Upper lobe of right lung (tissue), 1 donor: ENCODE results near the gene DCP1B. TPM values are rescaled to one million over a fixed set of nuclear protein-coding genes. Genes with fewer than 3 reads are reported as not detected.

Experiments
- ATAC-seq: fragments of 200-7000 bp; cut with Tn5 transposase; one replicate; pipeline ENCODE4 v1.9.1; 2020; ENCODE audit warnings: mild to moderate bottlenecking, moderate library complexity
- DNase-seq: peaks from one replicate; pipeline ENCODE4 v3.0.0-alpha.2; 2020
- H3K27ac ChIP-seq: fragments of 200-600 bp; one replicate; pipeline ENCODE4 v1.8.0; 2022
- H3K27me3 ChIP-seq: fragments of 200-600 bp; one replicate; pipeline ENCODE4 v1.8.0; 2022; ENCODE audit warnings: mild to moderate bottlenecking
- H3K36me3 ChIP-seq: fragments of 200-600 bp; one replicate; pipeline ENCODE4 v1.8.0; 2022
- H3K4me1 ChIP-seq: fragments of 200-600 bp; one replicate; pipeline ENCODE4 v1.8.0; 2022
- H3K4me3 ChIP-seq: fragments of 200-600 bp; one replicate; pipeline ENCODE4 v1.8.0; 2022; ENCODE audit warnings: mild to moderate bottlenecking
- H3K9me3 ChIP-seq: fragments of 200-600 bp; one replicate; pipeline ENCODE4 v1.8.0; 2022
- CTCF ChIP-seq: fragments of 200-600 bp; IDR thresholded peaks from one replicate; pipeline ENCODE4 v1.8.0; 2022; ENCODE audit warnings: antibody characterized with exemption
- intact Hi-C: fragments of 100-400 bp; cut with DNase I; formaldehyde crosslinking; loops from one replicate; pipeline ENCODE4 v1.11.0; 2022
- total RNA-seq: library from RNA; stranded (reverse); fragmentation: NEBNext Ultra II Directional; extraction: Animal tissue kit (Norgen Biotek cat#: 25700); gene quantifications from one replicate; pipeline ENCODE4 v1.2.1, GENCODE V29; 2021
- donor health status: DM: no; HTN: yes; CAD: no; lungs with severe emphysema.

The DCP1B gene
- total RNA-seq, 1 donor from 2014 or later = 12.8 TPM

GRCh38 chr12:2027351-2027750 is 23.1 kb upstream of the DCP1B start:
- no peak overlapping the region for H3K27ac ChIP-seq
- no peak for DNase-seq
- intact Hi-C loops = no loop called here
- no peak overlapping the region for H3K4me3 ChIP-seq
- TF ChIP-seq CTCF = no peak
- H3K36me3 ChIP-seq = no peaks in the 10 kb centered on the region
- H3K9me3 ChIP-seq = no peaks in the 10 kb centered on the region
- H3K27me3 ChIP-seq = no peaks in the 10 kb centered on the region
- no peak for ATAC-seq
- no peaks in the 10 kb centered on the region for H3K4me1 ChIP-seq

- Histone ChIP-seq H3K9me3 (no peaks in the 10 kb centered on the region), H3K4me3 (no peak overlapping the region), H3K36me3 (no peaks in the 10 kb centered on the region), H3K4me1 (peaks cover 2% of the 10 kb centered on the region), H3K27ac (no peak overlapping the region), H3K27me3 (no peaks in the 10 kb centered on the region)
- TF ChIP-seq CTCF = no peak
- ATAC-seq = no peak
- intact Hi-C loops = no loop called here
- no peak for DNase-seq
These were observed 19.1 kb upstream of the DCP1B start for GRCh38 chr12:2023365-2023764.

DNA sequence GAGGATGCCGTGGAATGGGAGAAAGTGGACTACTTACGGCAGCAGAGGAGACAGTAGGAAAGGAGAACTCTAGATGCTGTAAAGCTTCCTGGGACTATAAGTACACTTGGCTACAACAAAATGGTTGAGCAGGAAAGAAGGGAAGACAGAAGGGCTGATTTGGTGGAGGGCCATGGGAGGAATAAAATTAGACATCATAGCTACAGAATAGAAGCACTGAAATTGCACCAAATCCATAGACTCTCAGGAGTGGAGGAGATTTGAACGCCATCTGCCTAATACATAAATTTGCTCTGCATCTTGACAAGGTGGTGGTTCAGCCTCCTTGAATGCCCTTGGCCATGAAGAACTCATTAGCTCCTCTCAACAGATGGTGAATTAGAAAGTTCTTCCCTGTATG is 16.3 kb upstream of the DCP1B start:
- ATAC-seq (no peak), DNase-seq (no peak)
- Histone ChIP-seq H3K27me3 (no peaks in the 10 kb centered on the region), H3K4me3 (no peak overlapping the region), H3K36me3 (no peaks in the 10 kb centered on the region), H3K27ac (no peak overlapping the region), H3K9me3 (no peaks in the 10 kb centered on the region), H3K4me1 (peaks cover 14% of the 10 kb centered on the region)
- TF ChIP-seq CTCF = no peak
- intact Hi-C loops = no loop called here

- H3K4me1 ChIP-seq = peaks cover 20% of the 10 kb centered on the region
- ATAC-seq = no peak
- DNase-seq = no peak
- no peak for TF ChIP-seq CTCF
- no peak overlapping the region for H3K4me3 ChIP-seq
- intact Hi-C loops = no loop called here
- no peak overlapping the region for H3K27ac ChIP-seq
- H3K9me3 ChIP-seq = no peaks in the 10 kb centered on the region
- no peaks in the 10 kb centered on the region for H3K27me3 ChIP-seq
- no peaks in the 10 kb centered on the region for H3K36me3 ChIP-seq
These were observed 14.9 kb upstream of the DCP1B start for GRCh38 chr12:2019126-2019525.

GRCh38 chr12:2018391-2018790 is 14.1 kb upstream of the DCP1B start:
- Histone ChIP-seq H3K4me1 (peaks cover 26% of the 10 kb centered on the region), H3K27me3 (no peaks in the 10 kb centered on the region), H3K9me3 (no peaks in the 10 kb centered on the region), H3K27ac (no peak overlapping the region), H3K36me3 (no peaks in the 10 kb centered on the region), H3K4me3 (no peak overlapping the region)
- DNase-seq = no peak
- intact Hi-C loops = no loop called here
- ATAC-seq = no peak
- no peak for TF ChIP-seq CTCF

DNA sequence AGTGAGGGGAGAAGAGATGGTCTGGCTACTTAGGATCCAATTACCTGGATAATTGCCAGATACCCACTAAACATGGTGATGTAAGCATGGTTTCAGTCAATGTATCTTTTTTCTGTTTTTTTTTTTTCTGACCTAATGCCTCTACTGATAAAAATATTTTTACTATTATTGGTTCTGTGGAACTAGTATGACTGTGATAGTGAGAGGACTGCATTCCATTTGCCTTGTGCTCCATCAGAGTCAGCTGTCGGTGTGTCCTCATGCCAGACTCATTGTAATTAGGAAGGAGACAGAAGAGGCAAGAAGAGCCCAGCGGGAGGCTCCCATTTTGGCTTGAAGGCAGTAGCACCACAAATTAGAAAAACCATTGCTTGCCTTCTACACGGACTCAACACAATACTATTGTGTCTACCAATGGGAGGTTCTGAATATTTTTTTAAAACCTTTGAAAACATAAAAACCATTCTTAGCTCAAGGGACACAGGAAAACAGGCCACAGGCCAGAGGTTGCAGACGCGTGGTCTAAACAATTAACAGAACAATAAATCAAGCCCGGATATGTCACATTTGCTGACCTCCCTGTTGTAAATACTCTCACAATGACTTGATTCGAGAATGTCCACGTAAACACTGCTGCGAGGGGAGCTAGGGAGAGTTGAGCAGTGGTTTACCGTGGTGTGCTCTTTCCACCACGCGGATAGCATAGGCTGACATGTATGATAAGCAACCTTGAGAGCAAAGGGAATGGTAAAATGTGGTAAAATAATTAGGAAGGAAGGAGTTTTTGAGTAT is 13.5 kb upstream of the DCP1B start:
- intact Hi-C loops = no loop called here
- TF ChIP-seq CTCF = no peak
- Histone ChIP-seq H3K36me3 (no peaks in the 10 kb centered on the region), H3K27ac (no peak overlapping the region), H3K9me3 (no peaks in the 10 kb centered on the region), H3K4me1 (peaks cover 28% of the 10 kb centered on the region), H3K4me3 (no peak overlapping the region), H3K27me3 (no peaks in the 10 kb centered on the region)
- ATAC-seq (no peak), DNase-seq (no peak)
